ENCODE data around the gene PDE4D.

PDE4D gene

GRCh38 chr5:59547731-59548130 is 345.8 kb downstream of the PDE4D start:
- DNase-seq (ENCODE audit: low read depth) = no peak

- DNase-seq (ENCODE audit: low read depth) = no peak
These were observed 349.0 kb downstream of the PDE4D start for GRCh38 chr5:59544573-59544972.

GRCh38 chr5:59543821-59544442 is 349.6 kb downstream of the PDE4D start:
- no peak for DNase-seq (ENCODE audit: low read depth)

- no peak for DNase-seq (ENCODE audit: low read depth)
These were observed 350.4 kb downstream of the PDE4D start for GRCh38 chr5:59542851-59543820.

GRCh38 chr5:59542306-59542705 is 351.2 kb downstream of the PDE4D start:
- DNase-seq (ENCODE audit: low read depth) = no peak

GRCh38 chr5:59540366-59540765 is 353.2 kb downstream of the PDE4D start:
- DNase-seq (ENCODE audit: low read depth) = no peak

- no peak for DNase-seq (ENCODE audit: low read depth)
These were observed 354.8 kb downstream of the PDE4D start for GRCh38 chr5:59538750-59539121.

GRCh38 chr5:59537961-59538749 is 355.4 kb downstream of the PDE4D start:
- DNase-seq (ENCODE audit: low read depth) = no peak

- DNase-seq (ENCODE audit: low read depth) = no peak
These were observed 356.7 kb downstream of the PDE4D start for GRCh38 chr5:59536875-59537274.

GRCh38 chr5:59535561-59535960 is 358.0 kb downstream of the PDE4D start:
- no peak for DNase-seq (ENCODE audit: low read depth)

- no peak for DNase-seq (ENCODE audit: low read depth)
These were observed 359.8 kb downstream of the PDE4D start for GRCh38 chr5:59533730-59534108.

- DNase-seq (ENCODE audit: low read depth) = no peak
These were observed 360.4 kb downstream of the PDE4D start for GRCh38 chr5:59532979-59533729.

- no peak for DNase-seq (ENCODE audit: low read depth)
These were observed 364.3 kb downstream of the PDE4D start for GRCh38 chr5:59529239-59529638.

- DNase-seq (ENCODE audit: low read depth) = no peak
These were observed 365.2 kb downstream of the PDE4D start for GRCh38 chr5:59528202-59528862.

GRCh38 chr5:59525957-59526356 is 367.6 kb downstream of the PDE4D start:
- no peak for DNase-seq (ENCODE audit: low read depth)

- DNase-seq (ENCODE audit: low read depth) = no peak
These were observed 368.2 kb downstream of the PDE4D start for GRCh38 chr5:59525311-59525710.

- DNase-seq (ENCODE audit: low read depth) = no peak
These were observed 371.2 kb downstream of the PDE4D start for GRCh38 chr5:59522201-59522831.

GRCh38 chr5:59521476-59521875 is 372.1 kb downstream of the PDE4D start:
- DNase-seq (ENCODE audit: low read depth) = no peak

- no peak for DNase-seq (ENCODE audit: low read depth)
These were observed 374.2 kb downstream of the PDE4D start for GRCh38 chr5:59519338-59519737.

GRCh38 chr5:59517926-59518585 is 375.5 kb downstream of the PDE4D start:
- DNase-seq (ENCODE audit: low read depth) = no peak
